Iris pigment epithelial cell (primary cell): Measurements from ENCODE around the gene GSTM4.

ENCODE experiments used
- DNase-seq: peaks from one replicate; pipeline ENCODE4 v3.0.0-alpha.2; 2011; ENCODE audit warnings: low read depth

The GSTM4 gene

DNA sequence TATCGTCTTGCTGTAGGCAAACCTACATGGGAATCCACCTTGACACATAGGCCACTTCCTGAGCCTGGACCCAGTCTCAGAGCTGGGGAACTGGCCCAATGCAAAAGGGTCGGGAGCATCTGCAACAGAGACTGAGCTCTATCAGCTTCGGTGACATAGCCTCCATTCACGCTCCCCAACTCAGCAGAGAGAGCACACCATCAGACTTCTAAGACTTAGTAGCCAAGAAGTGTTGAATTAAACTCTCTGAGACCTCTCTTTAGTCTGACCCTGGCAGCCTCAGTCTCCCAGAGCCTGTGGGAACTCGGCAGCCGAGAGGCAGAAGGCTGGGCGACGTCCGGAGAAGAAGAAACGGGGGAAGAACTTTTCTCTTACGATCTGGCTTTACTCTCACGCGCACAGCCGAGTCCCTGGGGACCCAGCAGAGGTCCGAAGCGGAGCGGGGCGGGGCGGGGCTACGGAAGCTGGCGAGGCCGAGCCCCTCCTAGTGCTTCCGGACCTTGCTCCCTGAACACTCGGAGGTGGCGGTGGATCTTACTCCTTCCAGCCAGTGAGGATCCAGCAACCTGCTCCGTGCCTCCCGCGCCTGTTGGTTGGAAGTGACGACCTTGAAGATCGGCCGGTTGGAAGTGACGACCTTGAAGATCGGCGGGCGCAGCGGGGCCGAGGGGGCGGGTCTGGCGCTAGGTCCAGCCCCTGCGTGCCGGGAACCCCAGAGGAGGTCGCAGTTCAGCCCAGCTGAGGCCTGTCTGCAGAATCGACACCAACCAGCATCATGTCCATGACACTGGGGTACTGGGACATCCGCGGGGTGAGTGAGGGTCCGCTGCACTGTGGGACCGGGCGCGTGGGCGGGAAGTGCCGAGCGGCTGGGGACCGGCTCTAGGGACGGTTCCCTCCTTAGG, at the start of gene GSTM4:
GSTM4 (plus strand) TSS at position 485 of the 905 bp plus-strand sequence; CDS start at position 776, 291 bp downstream.
- DNase-seq, result peak; percentile 61

DNA sequence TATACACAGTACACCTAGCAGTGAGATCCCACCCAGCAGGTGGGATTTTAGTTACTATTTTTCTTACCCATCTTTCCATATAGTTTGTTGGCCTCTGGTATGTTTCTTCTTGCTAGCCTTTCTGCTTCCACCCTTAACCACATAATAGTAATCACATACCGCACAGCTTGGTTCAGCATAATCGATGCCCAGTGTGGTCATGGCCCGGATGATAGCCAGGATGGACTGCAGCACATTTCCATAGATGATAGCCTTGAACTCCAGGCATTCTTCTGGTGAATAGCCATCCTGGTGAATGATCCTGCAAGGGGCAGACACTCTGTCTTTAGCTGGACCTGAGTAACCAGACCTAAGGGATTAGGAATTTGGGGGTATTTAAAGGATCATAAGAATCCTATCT, 46.0 kb upstream of the GSTM4 start:
- no peak for DNase-seq

DNA sequence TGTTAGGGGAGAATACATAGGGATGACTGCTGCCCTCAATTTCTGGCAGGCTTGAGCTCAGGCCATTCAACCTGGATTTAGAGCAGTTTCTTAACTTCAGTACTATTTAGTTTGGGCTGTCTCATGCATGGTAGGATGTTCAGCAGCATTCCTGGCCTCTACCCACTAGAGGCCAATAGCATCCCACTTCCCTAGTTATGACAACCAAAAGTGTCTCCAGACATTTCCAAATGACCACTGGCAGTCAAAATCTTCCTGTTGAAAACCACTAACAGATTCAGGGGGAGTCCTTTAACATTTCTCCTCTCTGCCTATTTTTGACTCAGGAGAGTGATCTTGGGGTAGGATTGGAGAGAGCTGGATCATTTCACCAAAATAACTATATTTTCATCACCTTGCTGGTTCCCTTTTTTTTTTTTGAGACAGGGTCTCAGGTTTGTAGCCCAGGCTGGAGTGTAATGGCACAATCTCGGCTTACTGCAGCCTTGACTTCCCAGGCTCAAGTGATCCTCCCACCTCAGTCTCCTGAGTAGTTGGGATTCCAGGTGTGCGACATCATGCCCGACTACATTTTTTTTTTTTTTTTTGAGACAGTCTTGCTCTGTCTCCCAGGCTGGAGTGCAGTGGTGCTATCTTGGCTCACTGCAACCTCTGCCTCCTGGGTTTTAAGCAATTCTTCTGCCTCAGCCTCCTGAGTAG, 45.1 kb upstream of the GSTM4 start:
- DNase-seq, result peak; percentile 57

DNA sequence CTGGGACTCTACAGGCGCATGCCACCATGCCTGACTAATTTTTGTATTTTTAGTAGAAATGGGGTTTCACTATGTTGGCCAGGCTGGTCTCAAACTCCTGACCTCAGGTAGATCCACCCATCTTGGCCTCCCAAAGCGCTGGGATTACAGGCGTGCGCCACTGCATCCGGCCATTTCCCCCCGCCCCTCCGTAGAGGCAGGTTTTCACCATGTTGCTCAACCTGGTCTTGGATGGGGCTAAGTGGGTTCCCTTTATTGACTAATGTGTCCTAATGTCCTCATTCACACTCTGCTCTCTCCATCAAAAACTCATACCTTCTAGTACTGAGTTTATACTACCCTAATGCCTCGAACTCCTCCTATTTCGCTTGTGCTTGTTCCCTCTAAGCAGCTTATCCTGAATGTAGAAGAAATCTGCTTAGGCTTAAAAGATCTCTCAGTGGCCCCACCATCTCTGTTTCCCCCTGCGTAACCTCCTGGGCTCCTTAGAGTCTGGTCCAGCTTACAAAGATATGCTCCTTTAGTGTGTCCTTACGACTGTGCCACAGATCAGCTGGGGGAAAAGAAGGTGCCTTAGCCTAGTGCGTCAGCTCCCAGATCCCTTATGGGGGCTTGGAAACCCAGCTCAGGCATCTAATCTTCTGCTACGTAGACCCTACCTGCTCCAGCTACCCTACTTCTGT, 44.5 kb upstream of the GSTM4 start:
- no peak for DNase-seq

DNA sequence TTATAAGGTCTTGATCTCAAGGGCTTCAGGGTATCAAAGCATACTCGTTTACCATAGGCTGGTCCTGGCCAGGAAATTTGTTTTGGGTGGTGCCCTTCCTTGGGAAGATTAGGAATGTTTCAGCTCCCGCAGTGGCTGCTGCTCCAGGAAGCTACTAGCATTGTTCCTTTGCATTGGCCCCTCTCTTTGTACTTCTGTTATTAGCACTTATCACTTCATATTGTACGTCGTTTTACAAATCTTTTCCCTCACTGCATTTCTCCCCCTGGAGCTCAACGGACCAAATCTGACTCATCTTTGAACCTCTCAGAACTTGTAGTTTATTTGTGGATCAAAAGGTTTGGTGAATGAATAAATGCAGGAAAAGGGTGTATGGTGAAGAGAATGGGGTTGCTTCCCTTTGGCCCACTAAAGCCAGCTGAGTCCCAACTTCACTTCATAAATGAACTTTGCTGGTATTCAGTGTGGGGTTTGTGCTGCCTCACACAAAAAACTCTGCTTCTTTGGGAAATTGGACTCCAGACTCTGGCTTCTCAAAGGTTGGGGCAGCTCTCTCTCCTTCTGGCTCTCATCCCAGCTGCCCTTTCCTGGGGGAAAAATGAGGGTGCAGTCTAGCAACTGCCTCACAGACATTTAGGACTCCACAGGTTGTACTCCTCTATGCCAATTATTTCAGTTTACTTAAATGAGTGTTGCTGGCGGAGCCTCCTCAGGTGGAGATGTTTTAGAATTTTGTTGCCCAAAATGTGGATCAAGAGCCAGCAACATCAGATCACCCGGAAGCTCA, 42.3 kb upstream of the GSTM4 start:
- peak; percentile 72 for DNase-seq

DNA sequence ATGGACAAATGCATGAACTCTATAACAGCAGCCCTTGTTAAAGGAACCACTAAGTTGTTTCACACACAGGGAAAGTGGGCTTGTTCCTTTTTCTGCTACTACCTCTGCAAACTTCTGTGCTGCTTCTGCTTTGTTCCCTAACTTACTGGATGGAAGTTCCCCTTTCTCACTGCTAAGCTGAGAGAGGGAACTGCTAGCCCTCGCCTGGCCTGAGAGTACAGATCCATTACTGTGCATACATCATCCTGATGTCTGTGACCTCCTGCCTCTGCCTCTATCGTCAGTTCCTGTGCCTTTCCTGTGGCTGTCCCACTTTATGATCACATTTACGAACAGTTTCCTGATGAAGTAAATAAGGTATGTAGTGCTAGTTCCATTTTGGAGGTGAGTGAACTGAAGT, 40.0 kb upstream of the GSTM4 start:
- no peak for DNase-seq

DNA sequence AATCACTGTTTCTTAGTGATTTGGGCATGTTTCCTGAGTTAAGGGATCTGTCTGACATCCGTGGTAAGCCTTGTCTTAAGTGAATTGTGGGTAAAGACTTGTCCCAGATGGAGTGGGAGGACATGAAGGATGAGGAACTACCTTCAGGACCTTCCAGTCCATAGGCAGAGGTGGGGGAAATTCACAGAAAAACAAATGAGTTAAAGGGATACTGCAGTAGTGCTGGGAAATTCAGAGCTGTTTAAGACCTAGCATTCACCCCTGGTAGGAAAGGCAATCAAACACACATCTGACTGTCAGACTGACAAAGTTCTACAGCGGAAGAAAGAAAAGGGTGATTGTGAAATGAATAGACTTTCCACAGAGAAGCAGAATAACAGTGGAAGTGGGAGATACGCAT, 39.5 kb upstream of the GSTM4 start:
- no peak for DNase-seq

DNA sequence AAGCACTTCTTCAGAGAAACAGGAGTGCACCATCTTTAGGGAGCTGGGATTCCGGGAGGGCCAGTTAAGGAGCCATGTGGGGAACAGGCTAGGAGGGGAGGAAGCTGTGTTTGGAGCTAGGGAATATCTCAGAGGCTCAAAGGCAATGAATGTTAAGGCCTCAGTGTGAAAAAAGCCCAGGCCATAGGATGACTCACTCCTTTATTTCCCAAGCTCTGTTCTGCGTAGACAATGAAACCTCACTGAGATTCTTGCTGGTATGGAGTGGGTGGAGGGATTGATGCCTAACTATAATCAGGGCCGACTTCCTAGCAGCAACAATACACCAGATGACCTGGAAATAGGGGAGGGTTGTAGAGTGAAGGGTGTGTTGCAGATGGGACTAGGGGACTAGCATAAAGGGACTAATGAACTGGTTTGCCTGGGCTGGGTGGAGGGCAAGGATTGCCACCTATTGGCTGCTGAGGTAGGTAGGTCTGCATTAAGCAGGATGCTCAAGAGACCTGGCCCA, 38.6 kb upstream of the GSTM4 start:
- DNase-seq, result peak; percentile 96

DNA sequence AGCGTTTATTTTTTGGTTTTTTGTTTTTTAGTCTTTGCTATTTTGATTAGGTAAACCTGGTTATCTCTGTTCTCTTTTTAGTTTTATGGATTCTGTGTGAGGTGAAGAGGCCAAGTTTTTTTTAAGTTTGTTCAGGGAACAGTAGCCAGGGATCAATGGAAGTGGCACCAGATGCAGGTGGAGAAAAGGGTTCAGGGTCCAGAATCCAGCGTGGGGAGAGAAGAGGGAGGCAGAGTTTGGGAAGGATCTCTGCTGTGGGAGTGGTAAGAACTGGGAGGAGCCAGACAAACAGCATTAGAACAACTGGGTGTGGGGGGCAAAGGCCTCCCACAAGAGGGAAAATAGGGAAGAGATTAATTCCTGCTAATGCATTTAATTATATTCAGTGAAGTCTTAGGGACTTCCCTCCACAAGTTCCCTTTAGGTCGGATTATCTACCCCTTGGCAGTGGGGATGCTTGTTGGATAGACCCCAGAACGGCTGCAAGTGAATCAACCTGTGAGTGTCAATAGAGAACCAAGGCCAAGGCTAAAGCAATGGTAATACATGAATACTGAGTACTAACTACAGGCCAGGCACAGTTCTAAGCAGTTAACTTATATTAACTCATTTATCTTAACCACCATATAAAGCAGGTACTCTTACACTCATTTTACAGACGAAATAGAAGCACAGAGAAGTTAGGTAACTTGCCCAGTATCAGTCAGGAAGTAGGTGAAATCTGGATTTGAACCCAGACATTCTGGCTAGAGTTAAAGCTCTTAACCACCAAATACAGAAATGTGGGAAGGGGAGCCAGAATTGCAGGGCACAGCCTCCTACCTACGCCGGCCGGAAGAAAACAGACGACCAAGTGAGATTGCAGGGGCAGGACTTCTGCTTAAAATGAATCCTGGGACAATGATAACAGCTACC, 37.0 kb upstream of the GSTM4 start:
- no peak for DNase-seq

DNA sequence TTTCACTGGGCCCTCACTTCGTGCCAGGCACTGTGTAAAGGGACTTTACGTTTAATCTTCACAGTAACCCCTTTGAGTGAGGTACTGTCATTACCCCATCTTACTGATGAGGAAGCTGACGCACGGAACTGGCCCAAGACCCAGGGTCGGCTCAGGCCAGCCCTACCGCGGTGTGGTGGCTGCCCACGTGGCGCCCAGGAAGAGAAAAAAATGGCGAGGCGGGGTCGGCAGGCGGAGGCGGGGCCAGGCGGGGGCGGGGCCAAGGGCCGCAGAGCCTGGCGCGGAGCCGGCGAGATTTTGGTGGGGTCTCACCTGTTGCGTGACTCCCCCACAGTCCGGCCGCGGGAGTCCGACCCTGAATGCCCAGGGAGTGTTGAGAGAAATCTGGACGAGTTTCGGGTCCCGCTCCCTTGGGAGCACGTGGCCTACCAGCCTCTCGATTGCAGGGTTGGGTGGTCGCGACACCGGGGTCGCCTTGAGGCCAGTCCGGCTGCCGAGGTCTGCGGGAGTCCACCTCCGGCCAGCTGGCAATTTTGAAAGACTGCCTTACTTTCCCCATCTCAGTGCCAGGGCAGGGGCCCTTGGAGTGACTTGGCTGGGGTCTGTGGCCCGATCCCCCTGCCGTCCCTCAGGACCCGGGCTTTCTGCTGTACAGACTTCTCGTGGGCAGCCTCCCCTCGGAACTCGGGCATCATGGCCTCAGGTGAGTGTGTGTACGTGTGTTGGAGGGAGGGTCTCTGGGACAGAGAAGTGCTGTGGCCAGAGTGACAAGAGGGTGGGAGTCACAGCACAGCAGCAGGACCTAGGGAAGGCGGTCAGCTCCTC, 36.1 kb upstream of the GSTM4 start, which contains the start of the genes AMPD2 and GNAT2:
AMPD2 (plus strand) TSS at position 262 of the 825 bp plus-strand sequence. CDS start 1,339 bp downstream, outside the sequence.
GNAT2 (minus strand) TSS at position 41 of the 825 bp plus-strand sequence. CDS start 6,746 bp downstream, outside the sequence.
- DNase-seq, result peak; percentile 90

DNA sequence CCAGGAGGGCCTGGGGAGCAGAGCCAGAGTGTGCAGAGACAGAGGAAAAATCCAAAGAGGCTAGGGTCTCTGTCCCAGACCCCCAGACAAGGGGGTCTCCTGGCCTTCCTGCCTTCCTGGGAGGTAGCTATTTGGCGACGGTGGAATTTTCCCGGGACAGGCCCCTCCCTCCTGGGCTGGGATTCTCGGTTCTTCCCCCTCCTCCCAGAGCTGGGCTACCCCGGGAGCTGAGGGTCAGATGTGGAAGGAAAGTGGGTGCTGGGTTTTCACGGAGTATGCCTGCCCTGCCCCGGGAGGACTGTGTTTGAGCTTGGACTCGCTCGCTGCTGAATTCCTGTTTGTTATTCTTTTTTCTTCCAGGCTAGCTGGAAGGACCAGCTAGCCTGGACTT, 35.5 kb upstream of the GSTM4 start:
- peak; percentile 64 for DNase-seq

DNA sequence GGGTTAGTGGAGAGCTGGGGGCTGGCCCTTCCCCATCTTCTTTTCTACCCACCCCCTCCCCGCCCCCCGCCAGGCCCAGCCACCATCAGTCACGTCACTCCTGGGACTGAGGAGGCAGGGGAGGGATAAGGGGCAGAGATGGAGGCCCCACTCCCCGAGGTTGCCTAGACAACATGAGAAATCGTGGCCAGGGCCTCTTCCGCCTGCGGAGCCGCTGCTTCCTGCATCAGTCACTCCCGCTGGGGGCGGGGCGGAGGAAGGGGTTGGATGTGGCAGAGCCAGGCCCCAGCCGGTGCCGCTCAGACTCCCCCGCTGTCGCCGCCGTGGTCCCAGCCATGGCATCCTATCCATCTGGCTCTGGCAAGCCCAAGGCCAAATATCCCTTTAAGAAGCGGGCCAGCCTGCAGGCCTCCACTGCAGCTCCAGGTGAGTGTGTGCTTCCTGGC, 35.0 kb upstream of the GSTM4 start:
- DNase-seq, result peak; percentile 96

DNA sequence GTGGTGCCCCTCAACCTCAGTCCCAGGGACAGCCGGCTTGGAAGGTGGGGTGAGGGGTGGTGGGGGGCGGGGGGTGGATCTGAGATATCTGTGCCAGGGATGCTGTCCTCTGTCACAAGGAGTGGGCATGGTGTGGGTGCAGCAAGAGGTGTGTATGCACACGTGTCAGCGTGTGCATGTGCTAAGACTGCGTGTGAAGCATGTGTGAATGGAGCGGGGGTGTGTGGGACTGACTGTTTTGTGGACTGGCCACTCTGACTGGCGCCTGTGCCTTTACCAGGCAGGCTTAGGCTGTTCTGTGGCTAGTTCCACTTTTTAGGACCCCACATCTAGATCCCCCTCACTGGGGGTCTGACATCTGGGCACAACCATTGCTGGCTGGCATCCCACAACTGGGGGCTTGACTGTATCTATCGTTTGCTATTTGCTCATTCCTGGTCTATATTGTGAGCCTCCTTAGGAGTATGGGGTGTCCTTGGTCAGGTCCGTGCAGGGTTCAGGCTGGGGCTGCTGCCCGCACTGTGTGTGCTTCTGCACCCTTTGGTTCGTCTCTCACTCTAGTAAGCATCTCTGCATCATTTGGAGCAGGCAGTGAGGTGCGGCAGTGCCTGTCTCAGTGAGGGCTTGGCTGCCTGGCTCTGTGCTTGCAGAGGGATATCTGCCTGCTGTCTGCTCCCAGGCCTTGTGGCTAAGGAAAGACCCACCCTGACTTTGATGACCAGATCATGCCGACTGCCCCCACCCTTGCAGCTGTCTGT, 34.3 kb upstream of the GSTM4 start:
- no peak for DNase-seq

DNA sequence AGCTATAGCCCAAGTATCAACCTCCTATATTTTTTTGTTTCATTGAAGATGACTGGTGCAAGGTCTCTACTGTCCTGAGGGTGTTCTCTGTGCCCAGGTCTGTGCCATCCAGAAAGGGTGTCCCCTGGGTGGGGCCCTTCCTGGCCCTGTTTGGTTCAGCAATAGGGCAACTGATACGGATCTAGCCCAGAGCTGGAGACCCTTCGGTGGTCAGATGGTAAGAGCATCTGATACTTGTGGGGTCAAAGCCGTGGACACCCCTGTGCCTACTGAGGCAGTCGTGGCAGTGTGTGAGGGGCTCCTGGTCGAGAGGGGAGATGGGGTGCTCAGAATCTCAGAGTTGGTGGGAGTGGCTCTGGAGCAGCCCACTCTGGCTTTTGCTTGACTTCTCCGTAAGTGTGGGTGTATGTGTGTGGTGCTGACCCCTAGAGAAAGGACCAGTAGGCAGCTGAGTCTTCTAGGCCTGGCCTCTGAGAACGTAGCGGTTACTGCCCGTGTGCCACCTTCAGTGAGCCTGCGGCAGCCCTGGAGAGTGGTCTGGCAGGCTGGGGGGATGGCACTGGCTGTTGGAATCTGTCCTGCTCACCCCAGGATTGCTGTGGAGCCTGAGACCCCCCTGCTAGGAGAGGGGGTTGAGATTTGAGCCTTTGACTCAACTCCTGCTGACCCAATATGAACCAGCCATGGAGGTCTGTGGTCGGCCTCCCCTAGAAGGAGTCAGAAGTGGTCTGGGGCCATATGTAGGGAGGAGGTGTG, 33.6 kb upstream of the GSTM4 start:
- no peak for DNase-seq

DNA sequence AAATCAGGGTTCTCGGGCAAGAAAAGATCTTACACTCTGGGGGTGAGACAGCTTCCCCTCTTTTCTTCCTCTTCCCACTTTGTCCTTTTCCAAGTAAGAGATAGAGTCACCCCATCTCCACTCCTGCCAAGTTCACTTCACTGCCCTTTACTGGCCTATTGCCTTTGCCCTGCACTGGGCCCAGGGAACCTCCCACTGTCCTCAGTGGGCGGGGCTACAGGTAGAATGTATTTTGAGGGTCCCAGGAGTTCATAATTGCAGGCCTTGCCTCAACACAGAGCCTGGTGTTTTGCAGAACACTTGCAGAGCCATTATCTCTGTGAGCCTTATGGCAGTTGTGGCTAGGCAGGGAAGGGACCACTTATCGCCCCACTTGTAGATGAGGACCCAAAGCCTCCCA, 33.0 kb upstream of the GSTM4 start:
- no peak for DNase-seq

DNA sequence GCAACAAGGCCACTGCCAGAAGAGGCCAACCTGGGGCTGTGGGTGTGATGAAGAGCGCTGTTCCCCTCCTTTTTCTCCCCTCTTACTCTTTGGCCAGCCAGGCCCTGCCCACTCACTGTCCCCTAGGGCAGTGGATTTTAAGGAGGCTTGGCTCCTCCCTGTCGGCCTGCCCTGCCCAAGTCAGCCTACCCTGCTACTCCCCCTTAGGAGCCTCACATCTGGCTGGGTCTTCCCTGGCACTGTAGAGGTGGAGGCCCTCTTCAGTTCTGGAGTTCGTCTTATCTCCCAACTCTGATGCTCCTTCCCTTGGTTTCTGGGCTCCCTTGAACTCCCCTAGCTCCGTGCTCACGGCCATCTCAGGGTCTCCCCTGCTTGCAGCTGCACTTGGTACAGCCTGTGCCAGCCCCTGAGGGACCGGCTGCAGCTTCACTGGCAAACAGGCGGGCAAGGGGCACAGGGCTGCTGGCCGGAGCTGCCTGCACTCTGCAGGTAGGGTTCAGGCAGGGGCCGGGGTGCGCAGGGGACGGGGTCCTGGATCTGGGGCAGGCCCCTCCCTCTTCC, 32.2 kb upstream of the GSTM4 start:
- DNase-seq, result no peak

DNA sequence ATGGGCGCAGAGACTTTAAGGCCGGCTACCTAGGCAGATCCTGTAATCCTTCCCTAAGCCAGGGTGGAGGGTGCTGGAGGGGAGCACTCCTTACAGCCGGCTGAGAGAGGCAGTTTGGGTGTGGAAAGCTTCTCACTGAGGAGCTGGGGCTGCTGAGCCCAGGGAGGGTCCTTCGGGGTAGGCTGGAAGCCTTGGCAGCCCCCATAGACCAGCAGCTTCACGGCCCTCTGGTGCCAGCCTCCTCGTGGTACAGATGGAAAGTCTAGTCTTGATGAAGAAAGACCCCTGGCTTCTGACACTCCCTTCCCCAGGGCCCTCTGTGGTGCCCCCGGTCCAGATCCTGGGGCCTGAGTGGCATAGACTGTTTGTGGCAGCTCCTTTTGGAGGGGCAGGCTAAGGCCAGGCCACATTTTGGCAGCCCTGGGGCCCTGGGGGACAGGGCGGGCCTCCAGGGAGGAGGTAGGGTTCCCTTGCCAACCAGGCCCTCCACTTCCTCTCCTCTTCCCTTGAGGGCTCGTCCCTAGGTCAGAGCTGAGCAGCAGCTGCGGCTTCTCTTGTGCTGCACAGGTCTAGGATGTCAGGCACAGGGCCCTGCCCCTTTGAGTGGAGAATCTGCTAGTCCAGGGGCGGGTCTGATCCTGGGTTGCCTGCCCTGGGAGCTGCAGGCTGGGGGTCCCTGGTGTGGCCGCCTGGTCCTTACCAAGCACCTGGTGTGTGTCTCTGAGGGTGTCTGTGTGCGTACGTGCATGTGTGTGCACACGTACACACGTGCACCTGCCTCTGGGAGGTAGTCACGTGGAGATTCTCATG, 31.5 kb upstream of the GSTM4 start:
- DNase-seq, result no peak
